GM19463 (cell line): ENCODE data around the gene KCNH1.
"Not testable (repeated sequence)": the region's sequence is repeated elsewhere in the genome, so short reads cannot be mapped to it uniquely, and the experiment has no call there.

Source experiments
- ATAC-seq: cut with Tn5 transposase; IDR thresholded peaks from one replicate; pipeline ENCODE4 v1.9.1; 2021; ENCODE audit warnings: mild to moderate bottlenecking, moderate library complexity; ENCODE audit not compliant: unreplicated experiment

KCNH1 gene

GRCh38 chr1:211014275-211014674 is 119.7 kb downstream of the KCNH1 start:
- no peak for ATAC-seq

GRCh38 chr1:211013346-211014240 is 120.4 kb downstream of the KCNH1 start:
- no peak for ATAC-seq

- ATAC-seq = not testable (repeated sequence)
These were observed 122.8 kb downstream of the KCNH1 start for GRCh38 chr1:211011128-211011527.

- ATAC-seq = no peak
These were observed 124.0 kb downstream of the KCNH1 start for GRCh38 chr1:211009944-211010343.

GRCh38 chr1:211007830-211008229 is 126.1 kb downstream of the KCNH1 start:
- no peak for ATAC-seq

- ATAC-seq = not testable (repeated sequence)
These were observed 138.0 kb downstream of the KCNH1 start for GRCh38 chr1:210995931-210996330.

- no peak for ATAC-seq
These were observed 141.1 kb downstream of the KCNH1 start for GRCh38 chr1:210992837-210993236.

GRCh38 chr1:210989905-210990304 is 144.0 kb downstream of the KCNH1 start:
- ATAC-seq = no peak

- no peak for ATAC-seq
These were observed 152.5 kb downstream of the KCNH1 start for GRCh38 chr1:210981490-210981889.

- no peak for ATAC-seq
These were observed 153.9 kb downstream of the KCNH1 start for GRCh38 chr1:210980082-210980481.

GRCh38 chr1:210978974-210979354 is 155.0 kb downstream of the KCNH1 start:
- no peak for ATAC-seq

GRCh38 chr1:210978316-210978973 is 155.5 kb downstream of the KCNH1 start:
- peak; percentile 76 for ATAC-seq

- no peak for ATAC-seq
These were observed 182.7 kb downstream of the KCNH1 start for GRCh38 chr1:210951279-210951678.

GRCh38 chr1:210949940-210950546 is 183.9 kb downstream of the KCNH1 start:
- ATAC-seq = peak; percentile 78

GRCh38 chr1:210949489-210949888 is 184.5 kb downstream of the KCNH1 start:
- ATAC-seq = no peak

- no peak for ATAC-seq
These were observed 184.9 kb downstream of the KCNH1 start for GRCh38 chr1:210949039-210949438.

- ATAC-seq = no peak
These were observed 189.7 kb downstream of the KCNH1 start for GRCh38 chr1:210944252-210944651.

GRCh38 chr1:210942513-210942912 is 191.4 kb downstream of the KCNH1 start:
- no peak for ATAC-seq

- ATAC-seq = no peak
These were observed 193.8 kb downstream of the KCNH1 start for GRCh38 chr1:210940081-210940617.

GRCh38 chr1:210938416-210938925 is 195.5 kb downstream of the KCNH1 start:
- no peak for ATAC-seq

- no peak for ATAC-seq
These were observed 196.1 kb downstream of the KCNH1 start for GRCh38 chr1:210937846-210938245.
